CD14-positive monocyte (primary cell): ENCODE measurements around the gene IFITM10. TPM values are rescaled to one million over a fixed set of nuclear protein-coding genes. Genes with fewer than 3 reads are reported as not detected.
A peak's percentile ranks its signal among the peaks of the same experiment; 100 is the strongest.

ENCODE experiments used
- DNase-seq, 3 donors: peaks; one replicate each; pipeline ENCODE4 v3.0.0-alpha.2; 2011 to 2022
- H2AFZ ChIP-seq: 2 replicates; pipeline ENCODE4 v1.6.0; 2012; ENCODE audit warnings: mild to moderate bottlenecking, low read depth, low read length, inconsistent platforms; ENCODE audit not compliant: insufficient read depth, poor library complexity, severe bottlenecking
- H3K27ac ChIP-seq, 2 donors: 1 replicate in 1 of 2; 2 replicates in 1 of 2; pipeline ENCODE4 v1.5.1; 2012 to 2013; ENCODE audit warnings: low read length in 2 of 2, control low read depth in 1 of 2, inconsistent platforms in 1 of 2, low read depth in 1 of 2, mild to moderate bottlenecking in 1 of 2
- H3K27me3 ChIP-seq, 2 donors: one replicate each; pipeline versions ENCODE4 v1.6.0 to v1.6.1; 2011 to 2013; ENCODE audit warnings: low read length in 2 of 2; ENCODE audit not compliant: control insufficient read depth in 2 of 2, insufficient read depth in 2 of 2
- H3K36me3 ChIP-seq, 2 donors: replicated peaks in 1 of 2; 1 replicate in 1 of 2; 2 replicates in 1 of 2; pipeline versions ENCODE4 v1.5.1 to v1.6.1; 2012 to 2013; ENCODE audit warnings: low read length in 2 of 2, control low read depth in 1 of 2, inconsistent platforms in 1 of 2, mild to moderate bottlenecking in 1 of 2; ENCODE audit not compliant: insufficient read depth in 2 of 2, control insufficient read depth in 1 of 2
- H3K4me1 ChIP-seq, 2 donors: 1 replicate in 1 of 2; 2 replicates in 1 of 2; pipeline versions ENCODE4 v1.5.1 to v1.6.1; 2012 to 2013; ENCODE audit warnings: low read length in 2 of 2, control low read depth in 1 of 2, inconsistent platforms in 1 of 2, mild to moderate bottlenecking in 1 of 2, moderate library complexity in 1 of 2; ENCODE audit not compliant: insufficient read depth in 2 of 2, control insufficient read depth in 1 of 2
- H3K4me2 ChIP-seq: replicated peaks from 2 replicates; pipeline ENCODE3; 2012; ENCODE audit warnings: low read length, moderate library complexity, mild to moderate bottlenecking; ENCODE audit not compliant: poor library complexity, severe bottlenecking; ENCODE audit errors: extremely low read depth
- H3K4me3 ChIP-seq, 3 experiments: fragments of 200-600 bp in 1 of 3; sonication (generic) in 1 of 3; replicated peaks in 1 of 3; 1 replicate in 2 of 3; 2 replicates in 1 of 3; pipeline ENCODE4 v1.5.1; 2011 to 2013; ENCODE audit warnings: low read length in 3 of 3, mild to moderate bottlenecking in 3 of 3, control low read depth in 2 of 3, low read depth in 2 of 3, inconsistent platforms in 1 of 3, moderate library complexity in 1 of 3
- H3K79me2 ChIP-seq: 2 replicates; pipeline ENCODE4 v1.6.0; 2012; ENCODE audit warnings: mild to moderate bottlenecking, control low read depth, inconsistent platforms, low read length, moderate library complexity; ENCODE audit not compliant: insufficient read depth
- H3K9ac ChIP-seq: 2 replicates; pipeline ENCODE4 v1.6.0; 2017; ENCODE audit warnings: low read length, mild to moderate bottlenecking; ENCODE audit not compliant: insufficient read depth, poor library complexity, severe bottlenecking
- H3K9me3 ChIP-seq, 2 donors: replicated peaks in 1 of 2; 1 replicate in 1 of 2; 2 replicates in 1 of 2; pipeline versions ENCODE4 v1.5.1 to v1.6.1; 2012 to 2013; ENCODE audit warnings: low read length in 2 of 2, control low read depth in 1 of 2; ENCODE audit not compliant: control insufficient read depth in 1 of 2, insufficient read depth in 1 of 2
- H4K20me1 ChIP-seq: 2 replicates; pipeline ENCODE4 v1.6.0; 2012; ENCODE audit warnings: mild to moderate bottlenecking, low read length, control low read depth, moderate library complexity; ENCODE audit not compliant: insufficient read depth
- H3K27ac Mint-ChIP-seq, 7 donors: one replicate each; pipeline ENCODE4 v1.8.0; 2020; ENCODE audit warnings: mild to moderate bottlenecking in 7 of 7, mixed read lengths in 7 of 7, moderate library complexity in 6 of 7, inconsistent platforms in 2 of 7
- H3K27me3 Mint-ChIP-seq, 3 donors: one replicate each; pipeline ENCODE4 v1.8.0; 2021 to 2022; ENCODE audit warnings: low read depth in 3 of 3, mild to moderate bottlenecking in 3 of 3, mixed read lengths in 3 of 3, moderate library complexity in 3 of 3, inconsistent platforms in 1 of 3
- H3K36me3 Mint-ChIP-seq, 2 donors: one replicate each; pipeline ENCODE4 v1.8.0; 2020; ENCODE audit warnings: mixed read lengths in 2 of 2, inconsistent platforms in 1 of 2, mild to moderate bottlenecking in 1 of 2
- H3K4me1 Mint-ChIP-seq: one replicate; pipeline ENCODE4 v1.8.0; 2020; ENCODE audit warnings: mild to moderate bottlenecking, mixed read lengths
- H3K4me3 Mint-ChIP-seq, 2 donors: one replicate each; pipeline ENCODE4 v1.8.0; 2020; ENCODE audit warnings: mild to moderate bottlenecking in 2 of 2, mixed read lengths in 2 of 2, moderate library complexity in 1 of 2
- H3K9me3 Mint-ChIP-seq, 7 donors: one replicate each; pipeline ENCODE4 v1.8.0; 2020 to 2022; ENCODE audit warnings: mixed read lengths in 7 of 7, mild to moderate bottlenecking in 6 of 7, moderate library complexity in 6 of 7, inconsistent platforms in 2 of 7
- CTCF ChIP-seq: fragments of 200-600 bp; IDR thresholded peaks from one replicate; pipeline ENCODE4 v1.8.0; 2022; ENCODE audit warnings: antibody characterized with exemption, mild to moderate bottlenecking
- WGBS: methylation state at CpG from one replicate; pipeline ENCODE4 v1.1.5; 2013; ENCODE audit warnings: missing lambda C conversion rate; ENCODE audit not compliant: insufficient coverage; 5-methylcytosine and 5-hydroxymethylcytosine counted together
- intact Hi-C, 2 donors: fragments of 100-400 bp; cut with micrococcal nuclease; formaldehyde crosslinking; loops; one replicate each; pipeline versions ENCODE4 v1.15.0 to v1.15.1; 2023
- polyA plus RNA-seq, 3 donors: library from polyadenylated mRNA; depleted of rRNA in 1 of 3; unstranded in 2 of 3; stranded (reverse) in 1 of 3; fragments of 300-500 nt in 2 of 3; fragments of >200 nt in 1 of 3; fragmentation: Illumina TruSeq in 2 of 3; gene quantifications; 1 replicate in 2 of 3; 2 replicates in 1 of 3; pipeline ENCODE4 v1.2.3, GENCODE V29; 2012 to 2021

The IFITM10 gene
- polyA plus RNA-seq, 3 donors = 2.4 TPM; not detected in 2

- Histone ChIP-seq H3K4me1 (peaks cover 10 to 14% of the 10 kb centered on the region in 2 donors), H3K79me2 (no peaks in the 10 kb centered on the region), H3K27ac (no peak overlapping the region), H3K27me3 (peaks cover 0 to 45% of the 10 kb centered on the region in 2 donors), H3K4me2 (peak overlapping the region; percentile 69), H3K9ac (no peak overlapping the region), H2AFZ (no peak overlapping the region), H3K9me3 (no peaks in the 10 kb centered on the region), H3K36me3 (no peaks in the 10 kb centered on the region), H3K4me3 (no peak overlapping the region), H4K20me1 (no peaks in the 10 kb centered on the region)
- intact Hi-C loops = loop anchor here (1.0 to 10.0 kb wide), 4 partner anchors 36 to 458 kb away; no protein-coding TSS in a partner anchor
- no peak overlapping the region for H3K27ac Mint-ChIP-seq
- H3K4me1 Mint-ChIP-seq = peaks cover 5% of the 10 kb centered on the region
- TF ChIP-seq CTCF = no peak
- H3K4me3 Mint-ChIP-seq = peak overlapping the region in 1 of 2 donors; percentile 48
- H3K9me3 Mint-ChIP-seq = peaks cover 0 to 1% (median 0%) of the 10 kb centered on the region in 7 donors
- H3K27me3 Mint-ChIP-seq = peaks cover 38 to 76% (median 40%) of the 10 kb centered on the region in 3 donors
- H3K36me3 Mint-ChIP-seq = no peaks in the 10 kb centered on the region
- WGBS = 63% methylated on average over 13 of the region's 20 CpGs
- DNase-seq = no peak
Observed at GRCh38 chr11:1692708-1693326, 57.6 kb downstream of the IFITM10 start.

GRCh38 chr11:1691878-1692707, 58.3 kb downstream of the IFITM10 start:
- intact Hi-C loops = loop anchor here (5.0 to 10.0 kb wide), 3 partner anchors 35 to 193 kb away; no protein-coding TSS in a partner anchor

More at GRCh38 chr11:1691878-1692707, 58.3 kb downstream of the IFITM10 start:
- no peaks in the 10 kb centered on the region for H3K36me3 ChIP-seq
- peaks cover 0 to 41% of the 10 kb centered on the region in 2 donors for H3K27me3 ChIP-seq
- no peaks in the 10 kb centered on the region for H3K36me3 Mint-ChIP-seq
- H4K20me1 ChIP-seq = no peaks in the 10 kb centered on the region
- H3K79me2 ChIP-seq = no peaks in the 10 kb centered on the region
- WGBS = 88% methylated on average over 10 of the region's 16 CpGs
- H3K4me1 ChIP-seq = peaks cover 10 to 14% of the 10 kb centered on the region in 2 donors
- peaks cover 38 to 70% (median 40%) of the 10 kb centered on the region in 3 donors for H3K27me3 Mint-ChIP-seq
- H3K9me3 ChIP-seq = no peaks in the 10 kb centered on the region
- no peak overlapping the region for H2AFZ ChIP-seq
- no peak overlapping the region for H3K27ac Mint-ChIP-seq
- no peak for DNase-seq
- no peak overlapping the region for H3K4me3 ChIP-seq
- H3K4me2 ChIP-seq = no peak overlapping the region
- no peak overlapping the region for H3K4me3 Mint-ChIP-seq
- H3K4me1 Mint-ChIP-seq = peaks cover 5% of the 10 kb centered on the region
- no peak overlapping the region for H3K27ac ChIP-seq
- no peak overlapping the region for H3K9ac ChIP-seq
- TF ChIP-seq CTCF = no peak
- H3K9me3 Mint-ChIP-seq = peaks cover 0 to 1% (median 0%) of the 10 kb centered on the region in 7 donors
